Stimulated activated CD8-positive, alpha-beta memory T cell treated with anti-CD3 and anti-CD28 coated beads, Interleukin-15, amount 100 ng/mL, for 4 hours (primary cell): ENCODE data around the gene PMPCB.
"Not testable (repeated sequence)": the region's sequence is repeated elsewhere in the genome, so short reads cannot be mapped to it uniquely, and the experiment has no call there.

ENCODE experiments used
- DNase-seq, 2 donors: peaks; one replicate each; pipeline ENCODE4 v3.0.0-alpha.2; 2020; ENCODE audit warnings: low read depth in 2 of 2

The PMPCB gene

DNA sequence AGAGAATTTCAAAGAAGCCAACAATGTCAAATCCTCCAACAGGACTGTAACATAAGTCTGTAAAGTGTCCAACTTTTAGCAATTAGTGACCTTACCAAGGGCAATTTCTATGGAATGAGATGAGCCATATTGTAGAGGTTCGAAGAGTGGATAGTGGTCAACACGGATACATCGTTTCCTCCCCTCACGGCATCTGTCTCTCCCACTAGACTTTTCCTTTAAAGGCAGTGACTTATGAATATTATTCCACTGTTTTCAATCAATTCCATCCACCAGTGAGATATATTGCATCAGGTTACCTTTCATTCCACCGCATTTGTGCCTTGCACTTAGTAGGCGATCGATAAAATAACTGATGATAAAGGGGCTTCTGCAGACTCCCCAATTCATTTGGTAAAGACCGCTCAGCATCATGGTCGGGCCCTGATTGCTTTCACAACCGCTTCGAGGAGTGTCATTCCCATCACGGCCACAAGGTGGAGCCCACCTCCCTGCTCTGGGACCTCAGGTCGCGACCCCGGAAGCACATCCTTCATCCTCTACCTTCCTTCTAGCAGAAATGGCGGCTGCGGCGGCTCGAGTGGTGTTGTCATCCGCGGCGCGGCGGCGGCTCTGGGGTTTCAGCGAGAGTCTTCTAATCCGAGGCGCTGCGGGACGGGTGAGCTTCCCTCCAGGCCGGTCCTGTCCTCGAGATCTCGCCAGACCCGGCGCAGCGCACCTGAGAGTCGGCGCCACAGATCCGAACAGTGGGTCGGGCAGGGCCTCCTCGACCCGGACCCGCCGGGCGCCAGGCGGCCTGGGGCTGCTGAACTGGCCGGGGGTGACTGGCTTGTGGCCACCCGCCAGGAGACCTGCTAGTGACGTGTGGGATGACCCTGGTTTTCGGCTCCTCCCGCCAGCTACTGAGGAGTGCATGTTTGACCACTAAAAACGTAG is at the start of gene PMPCB:
TSS of gene PMPCB (plus strand) at position 535 of the 936 bp plus-strand sequence. CDS start at position 560, 25 bp downstream.
- peak; percentile 85 to 92 for DNase-seq

GRCh38 chr7:103253699-103254506 is 43.3 kb upstream of the PMPCB start:
- DNase-seq: not testable (repeated sequence)

GRCh38 chr7:103264054-103264453 is 33.2 kb upstream of the PMPCB start:
- DNase-seq: not testable (repeated sequence)

DNA sequence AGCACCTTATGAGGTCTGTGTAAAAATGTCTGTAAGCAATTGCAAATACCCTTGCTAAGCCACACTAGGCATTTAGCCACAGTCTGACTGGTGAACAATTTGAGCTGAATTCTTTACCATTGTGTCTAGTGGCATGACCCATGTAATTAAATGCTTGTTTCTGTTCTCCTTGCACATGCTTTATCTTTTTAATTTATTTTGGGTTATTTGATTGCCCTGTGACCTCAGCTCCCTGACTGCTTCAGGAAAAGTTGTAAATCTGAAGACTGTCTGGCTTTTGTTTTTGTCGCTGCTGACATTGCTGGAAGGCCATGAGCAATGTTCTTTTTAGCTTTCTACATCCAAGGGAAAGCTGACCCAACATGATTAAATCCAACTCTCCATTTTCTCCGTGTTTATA is 31.0 kb upstream of the PMPCB start:
- not testable (repeated sequence) for DNase-seq

DNA sequence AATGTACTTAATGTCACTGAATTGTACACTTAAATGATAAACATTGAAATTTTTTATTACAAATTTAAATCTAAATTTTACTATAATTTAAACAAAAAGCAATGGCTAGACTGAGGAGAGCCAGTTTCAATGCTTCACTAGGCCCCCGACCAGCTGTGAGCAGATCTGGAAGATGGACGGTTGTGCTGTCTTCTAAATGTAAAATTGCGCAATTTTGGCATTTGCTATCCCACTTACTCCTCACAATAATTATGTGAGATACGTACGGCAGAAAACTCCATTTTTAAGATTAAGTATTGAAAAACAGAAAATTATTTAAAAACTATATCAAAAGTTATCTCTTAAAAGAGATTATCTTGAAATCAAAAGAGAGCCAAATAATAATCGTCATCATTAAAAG is 23.9 kb upstream of the PMPCB start:
- not testable (repeated sequence) for DNase-seq

DNA sequence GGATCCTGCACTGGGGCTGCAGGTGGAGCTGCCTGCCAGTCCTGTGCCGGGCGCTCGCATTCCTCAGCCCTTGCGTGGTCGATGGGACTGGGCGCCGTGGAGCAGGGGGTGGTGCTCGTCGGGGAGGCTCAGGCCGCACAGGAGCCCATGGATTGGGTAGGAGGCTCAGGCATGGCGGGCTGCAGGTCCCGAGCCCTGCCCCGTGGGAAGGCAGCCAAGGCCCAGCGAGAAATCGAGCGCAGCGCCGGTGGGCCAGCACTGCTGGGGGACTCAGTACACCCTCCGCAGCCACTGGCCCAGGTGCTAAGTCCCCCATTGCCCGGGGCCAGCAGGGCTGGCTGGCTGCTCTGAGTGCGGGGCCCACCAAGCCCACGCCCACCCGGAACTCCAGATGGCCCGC is 22.4 kb upstream of the PMPCB start:
- not testable (repeated sequence) for DNase-seq

GRCh38 chr7:103278195-103278594 is 19.0 kb upstream of the PMPCB start:
- not testable (repeated sequence) for DNase-seq

- not testable (repeated sequence) for DNase-seq
These were observed 17.6 kb upstream of the PMPCB start for GRCh38 chr7:103279636-103279962.

GRCh38 chr7:103279963-103280802 is 17.1 kb upstream of the PMPCB start:
- DNase-seq: peak; percentile 90

DNA sequence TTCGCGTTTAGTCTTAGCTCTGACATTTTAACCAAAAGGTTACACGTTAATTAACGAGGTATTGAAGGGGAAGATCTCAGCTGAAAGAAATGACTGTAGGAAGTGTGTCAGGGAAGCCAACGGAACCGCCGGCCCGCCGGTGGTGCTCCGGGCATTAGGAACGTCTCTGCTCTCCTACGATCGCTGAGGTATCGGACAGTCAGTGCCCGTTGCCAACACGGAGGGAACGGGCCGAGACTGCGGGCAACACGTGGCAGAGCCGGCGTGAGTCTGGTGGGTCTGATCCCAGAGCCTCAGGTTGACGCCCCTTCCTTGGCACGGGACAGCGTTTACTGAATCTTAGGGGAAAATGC is 16.5 kb upstream of the PMPCB start:
- DNase-seq: not testable (repeated sequence)

GRCh38 chr7:103282802-103283427 is 14.3 kb upstream of the PMPCB start:
- DNase-seq: not testable (repeated sequence)

DNA sequence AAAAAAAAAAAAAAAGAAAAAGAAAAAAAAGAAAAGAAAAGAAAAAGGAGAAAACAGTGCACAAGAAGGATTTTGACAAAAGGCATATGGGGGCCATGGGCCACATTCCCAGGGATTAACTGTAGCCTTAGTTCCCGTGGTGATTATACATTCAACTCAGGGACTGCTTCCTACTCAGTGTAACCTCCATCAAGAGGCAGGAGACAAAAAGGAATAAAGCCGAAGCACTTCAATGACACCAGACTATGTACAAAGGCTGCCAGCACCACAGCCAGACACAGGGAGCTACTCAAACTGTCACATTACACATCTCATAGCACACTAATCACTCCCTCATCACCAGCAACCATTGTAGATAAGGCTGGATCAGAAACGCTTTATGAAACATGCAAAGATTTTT is 5.1 kb upstream of the PMPCB start:
- DNase-seq: no peak

- no peak for DNase-seq
These were observed 3.7 kb upstream of the PMPCB start for GRCh38 chr7:103293526-103293925.

GRCh38 chr7:103297837-103298179 is 573 bp downstream of the PMPCB start:
- no peak for DNase-seq

GRCh38 chr7:103299660-103300059 is 2.4 kb downstream of the PMPCB start:
- no peak for DNase-seq

DNA sequence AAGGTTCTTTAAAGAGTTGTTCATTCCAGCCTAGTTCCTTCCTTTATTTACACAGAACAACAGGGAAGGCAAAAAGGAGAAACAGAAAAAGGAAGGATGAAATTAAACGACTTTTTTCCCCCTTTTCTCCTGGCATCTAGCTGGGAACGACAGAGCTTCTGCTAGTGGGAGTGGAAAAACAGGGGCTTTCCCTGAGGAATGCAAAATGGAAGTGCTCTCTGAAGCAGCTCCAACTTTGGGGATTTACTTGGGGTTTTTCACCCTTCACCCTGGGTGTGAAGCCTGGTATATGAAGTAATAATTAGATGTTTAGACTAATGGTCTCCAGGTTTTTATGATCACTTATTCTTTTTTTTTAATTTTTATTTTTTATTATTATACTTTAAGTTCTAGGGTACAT is 4.2 kb downstream of the PMPCB start:
- DNase-seq: no peak

GRCh38 chr7:103307503-103308231 is 10.4 kb downstream of the PMPCB start:
- DNase-seq: no peak

- DNase-seq: no peak
These were observed 17.6 kb downstream of the PMPCB start for GRCh38 chr7:103314852-103315251.

DNA sequence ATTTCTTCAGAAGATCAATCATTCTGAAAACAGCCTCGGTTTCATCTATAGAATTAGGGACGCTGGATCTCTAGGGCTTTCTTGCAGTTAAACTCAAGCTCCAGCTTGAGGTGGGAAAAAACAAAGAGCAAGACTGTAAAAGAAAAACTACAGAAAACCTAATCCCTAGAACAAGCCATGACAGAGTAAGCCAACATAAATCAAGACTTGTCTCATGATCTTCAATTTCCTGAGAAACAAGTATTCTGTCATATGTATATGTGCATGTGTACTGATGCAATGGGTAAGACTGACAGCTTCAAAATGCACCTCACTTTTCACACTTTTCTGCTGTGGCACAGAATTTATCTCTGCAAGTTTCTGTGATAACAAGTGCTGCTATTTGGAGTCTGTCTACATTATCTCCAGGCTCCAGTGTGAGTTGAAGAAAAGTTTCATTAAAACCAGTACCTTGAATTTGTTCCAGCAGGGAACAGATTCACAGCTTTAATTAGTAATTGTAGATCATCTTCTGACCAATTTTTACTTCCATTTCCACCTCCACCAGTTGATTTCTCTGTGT is 19.2 kb downstream of the PMPCB start:
- DNase-seq: no peak

GRCh38 chr7:103317009-103317408 is 19.8 kb downstream of the PMPCB start:
- DNase-seq: no peak
